Fibroblast of peridontal ligament (primary cell): Measurements from ENCODE around the gene N4BP3.
A peak's percentile ranks its signal among the peaks of the same experiment; 100 is the strongest.

Source experiments
- DNase-seq: peaks from one replicate; pipeline ENCODE4 v3.0.0-alpha.2; 2010; ENCODE audit errors: extremely low read depth

N4BP3 gene

GRCh38 chr5:178098685-178099084 lies 14.6 kb upstream of the N4BP3 start:
- no peak for DNase-seq

GRCh38 chr5:178103612-178104011 lies 9.7 kb upstream of the N4BP3 start:
- no peak for DNase-seq

DNA sequence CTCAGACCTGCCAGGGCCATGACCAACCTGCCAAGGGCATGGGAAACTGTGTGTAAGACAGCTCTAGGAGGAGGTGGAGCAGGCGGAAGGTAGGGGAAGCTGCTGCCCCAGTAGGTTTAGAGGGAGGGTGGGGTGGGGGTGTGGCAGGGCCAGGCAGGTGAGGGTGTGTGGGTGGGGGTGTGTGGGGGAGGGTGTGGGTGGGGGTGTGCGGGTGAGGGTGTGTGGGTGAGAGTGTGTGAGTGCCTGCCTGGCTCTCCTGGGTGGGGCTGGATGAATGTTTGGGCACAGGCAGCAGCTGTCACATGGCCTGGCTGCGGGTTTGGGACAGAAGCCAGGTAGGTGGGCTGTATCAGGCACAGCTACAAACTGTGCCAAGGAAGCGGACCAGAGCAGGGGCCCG lies 8.8 kb upstream of the N4BP3 start:
- DNase-seq, result no peak

GRCh38 chr5:178106086-178106485 lies 7.2 kb upstream of the N4BP3 start:
- DNase-seq, result no peak

DNA sequence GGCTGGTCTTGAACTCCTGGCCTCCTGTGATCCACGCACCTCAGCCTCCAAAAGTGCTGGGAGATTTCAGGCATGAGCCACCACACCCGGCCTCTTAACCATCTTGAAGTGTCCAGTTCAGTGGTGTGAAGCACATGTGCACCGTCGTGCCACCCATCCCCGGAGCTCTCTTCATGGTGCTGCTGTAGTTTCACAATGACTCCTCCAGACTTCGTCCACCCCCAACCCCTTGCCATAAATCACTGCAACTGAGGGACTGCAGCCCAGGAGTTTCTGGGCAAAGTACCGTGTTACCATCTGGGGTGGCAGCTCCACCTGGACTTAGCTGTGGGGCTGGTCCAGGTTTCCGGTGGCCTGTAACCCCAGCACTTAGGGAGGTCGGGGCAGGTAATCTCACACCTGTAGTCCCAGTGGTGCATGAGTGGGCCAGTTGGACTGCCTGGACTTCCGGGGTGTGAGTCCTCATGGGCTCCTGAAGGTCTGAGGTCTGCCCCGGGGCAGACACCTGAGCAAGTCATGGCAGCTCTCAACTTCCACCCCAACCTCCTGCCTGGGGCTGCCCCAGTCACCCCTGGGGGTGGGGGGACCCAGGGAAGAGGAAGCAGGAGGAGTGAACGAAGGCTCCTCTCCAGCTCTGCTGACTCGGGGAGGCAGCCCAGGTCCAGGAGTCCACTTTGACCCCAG lies 6.6 kb upstream of the N4BP3 start:
- no peak for DNase-seq

- DNase-seq, result no peak
Measured at GRCh38 chr5:178107756-178108310, 5.5 kb upstream of the N4BP3 start.

DNA sequence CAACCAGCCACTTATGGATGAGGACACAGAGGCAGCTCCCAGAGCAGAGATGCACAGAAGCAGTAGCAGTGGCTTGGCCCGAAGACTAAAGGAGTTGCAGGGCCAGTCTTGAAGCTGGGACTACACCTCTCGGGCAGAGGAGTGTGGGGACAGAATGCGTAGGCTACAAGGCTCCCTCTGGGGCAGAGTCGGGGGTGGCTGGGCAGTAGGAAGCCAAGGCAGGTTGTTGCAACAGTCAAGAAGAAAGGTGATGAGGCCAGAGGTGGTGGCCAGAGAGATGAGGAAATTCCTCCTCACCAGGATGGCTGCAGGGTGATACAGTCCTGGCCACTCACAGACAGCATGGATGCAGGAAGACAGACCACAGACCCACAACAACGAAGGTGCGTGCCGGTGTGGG lies 4.9 kb upstream of the N4BP3 start:
- no peak for DNase-seq

DNA sequence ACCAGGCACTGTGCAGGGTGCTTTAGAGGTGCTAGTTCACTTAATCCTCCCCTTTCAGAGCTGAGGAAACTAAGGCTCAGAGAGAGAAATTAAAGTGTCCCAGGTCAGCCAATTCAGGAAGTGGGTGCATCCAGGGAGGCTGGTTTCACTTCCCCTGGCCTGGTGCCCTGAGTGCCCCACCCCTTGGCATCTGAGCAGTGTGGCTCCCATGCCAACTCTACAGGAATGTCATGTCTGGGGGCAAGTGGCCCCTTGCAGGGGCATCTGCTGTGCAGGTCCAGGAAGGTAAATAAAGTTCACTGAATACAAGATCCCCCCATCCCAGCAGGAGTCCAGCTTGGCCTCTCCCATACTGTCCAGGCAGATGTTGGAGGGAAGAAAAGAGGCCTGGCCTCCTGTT lies 4.4 kb upstream of the N4BP3 start:
- no peak for DNase-seq

- no peak for DNase-seq
Measured at GRCh38 chr5:178110511-178110910, 2.8 kb upstream of the N4BP3 start.

GRCh38 chr5:178111925-178112324 lies 1.4 kb upstream of the N4BP3 start:
- peak; percentile 81 for DNase-seq

GRCh38 chr5:178112545-178112944 lies 787 bp upstream of the N4BP3 start:
- no peak for DNase-seq

GRCh38 chr5:178113841-178114324 lies 551 bp downstream of the N4BP3 start:
- no peak for DNase-seq

DNA sequence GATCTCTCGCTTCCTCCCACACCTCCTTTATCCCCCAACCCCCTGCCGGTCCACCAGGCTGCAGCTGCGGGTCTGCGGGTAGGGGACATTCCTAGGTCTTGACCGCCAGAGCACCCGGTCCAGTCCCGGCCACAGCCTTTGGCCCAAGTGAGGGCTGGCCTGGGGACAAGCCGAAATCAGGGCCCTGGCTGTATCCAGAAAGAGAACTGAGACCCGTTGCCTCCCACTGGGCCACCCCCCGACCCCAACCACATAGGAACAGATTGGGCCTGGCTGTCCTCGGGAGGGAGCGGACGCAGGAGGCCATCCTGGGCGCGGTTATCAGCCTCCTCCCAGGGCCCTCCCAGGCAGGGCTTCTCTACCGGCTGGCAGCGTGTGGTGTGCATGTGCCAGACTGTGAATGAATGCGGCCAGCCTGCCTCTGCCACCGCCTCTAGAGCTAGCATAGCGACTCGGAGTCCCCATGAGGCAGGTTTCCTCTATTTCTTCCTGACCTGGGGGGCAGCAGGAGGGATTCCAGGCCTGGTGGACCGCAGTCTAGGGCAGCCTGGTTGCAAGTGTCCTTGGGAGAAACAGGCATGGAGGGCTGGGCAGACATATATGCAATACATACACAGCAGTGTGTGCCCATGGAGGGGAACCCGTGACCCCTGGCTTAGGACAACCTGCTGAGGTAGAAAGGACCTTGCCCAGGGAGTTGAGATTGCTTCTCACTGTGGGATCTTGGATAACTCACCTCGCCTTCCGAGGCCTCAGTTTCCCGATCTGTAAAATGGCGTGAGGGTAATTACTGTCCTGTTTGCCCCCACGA lies 1.2 kb downstream of the N4BP3 start:
- DNase-seq, result no peak

- no peak for DNase-seq
Measured at GRCh38 chr5:178115136-178115813, 1.9 kb downstream of the N4BP3 start.

GRCh38 chr5:178115814-178116142 lies 2.4 kb downstream of the N4BP3 start:
- DNase-seq, result no peak

DNA sequence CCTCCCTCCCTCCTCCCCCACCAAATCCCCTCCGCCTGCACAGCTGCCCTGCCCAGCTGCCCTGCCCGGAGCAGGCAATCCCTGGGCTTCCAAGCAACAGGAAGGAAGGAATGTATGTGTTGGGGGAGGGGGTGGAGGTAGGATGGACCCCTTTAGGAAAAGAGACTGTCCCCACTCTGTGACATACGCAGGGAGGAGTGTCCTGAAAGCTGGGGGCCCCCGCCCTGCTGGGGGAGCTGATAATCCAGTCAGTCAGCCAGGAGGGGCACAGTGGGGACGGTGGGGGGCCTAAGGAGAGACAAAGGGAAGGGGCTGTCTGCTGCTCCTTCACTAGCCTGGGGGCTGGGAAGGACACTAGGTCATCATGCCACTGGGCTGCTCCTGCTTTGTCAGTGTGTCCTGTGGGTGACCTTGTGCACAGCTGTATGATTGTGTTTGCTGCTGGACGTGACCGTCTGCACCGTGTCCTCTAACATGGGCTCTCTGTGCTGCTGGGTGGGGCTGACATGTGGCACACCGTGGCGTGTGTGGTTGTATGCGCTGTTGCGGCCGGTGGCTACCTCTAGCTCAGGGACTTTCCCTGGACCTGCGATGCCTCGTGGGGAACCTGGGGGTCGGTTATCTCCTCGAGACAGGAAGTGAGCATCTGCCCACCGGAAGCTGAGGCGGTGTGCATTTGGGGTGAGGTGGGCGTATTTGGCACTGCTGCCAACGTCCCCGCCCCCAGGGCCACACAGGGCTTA lies 3.0 kb downstream of the N4BP3 start:
- DNase-seq, result no peak

GRCh38 chr5:178117923-178118701 lies 4.8 kb downstream of the N4BP3 start:
- no peak for DNase-seq

GRCh38 chr5:178119915-178120606 lies 6.7 kb downstream of the N4BP3 start:
- DNase-seq, result no peak

DNA sequence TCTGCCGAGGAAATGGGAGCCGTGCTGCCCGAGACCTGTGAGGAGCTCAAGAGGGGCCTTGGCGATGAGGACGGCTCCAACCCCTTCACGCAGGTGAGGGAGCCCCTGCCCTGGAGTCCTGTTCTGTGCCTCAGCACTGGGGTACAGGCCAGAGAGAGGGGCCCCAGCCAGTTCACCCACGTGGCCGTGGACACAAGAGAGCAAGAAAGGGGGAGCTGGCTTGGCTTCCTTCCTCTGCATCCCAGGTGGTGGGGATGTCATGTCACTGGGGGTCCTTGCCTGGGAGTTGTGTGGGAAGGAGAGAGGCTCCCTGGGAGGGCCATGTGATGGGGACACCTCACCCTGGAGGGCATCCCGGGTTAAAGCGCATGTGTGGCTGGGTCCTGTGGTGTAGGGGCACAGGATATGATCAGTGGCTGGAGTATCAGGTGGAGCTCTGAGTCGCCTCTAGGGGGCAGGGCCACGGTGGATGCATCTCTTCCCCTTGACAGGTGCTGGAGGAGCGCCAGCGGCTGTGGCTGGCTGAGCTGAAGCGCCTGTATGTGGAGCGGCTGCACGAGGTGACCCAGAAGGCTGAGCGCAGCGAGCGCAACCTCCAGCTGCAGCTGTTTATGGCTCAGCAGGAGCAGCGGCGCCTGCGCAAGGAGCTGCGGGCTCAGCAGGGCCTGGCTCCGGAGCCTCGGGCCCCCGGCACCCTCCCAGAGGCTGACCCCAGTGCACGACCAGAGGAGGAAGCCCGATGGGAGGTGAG lies 7.5 kb downstream of the N4BP3 start:
- no peak for DNase-seq
